Liver (tissue), 9 donors: ENCODE measurements around the gene SLC12A3. TPM values are rescaled to one million over a fixed set of nuclear protein-coding genes. Genes with fewer than 3 reads are reported as not detected.

Source experiments
- DNase-seq: peaks from one replicate; pipeline ENCODE4 v3.0.0-alpha.2; 2017; ENCODE audit warnings: low spot score
- H3K27ac ChIP-seq, 2 donors: one replicate each; pipeline ENCODE4 v1.7.0; 2013; ENCODE audit warnings: inconsistent platforms in 2 of 2, low read length in 2 of 2, control low read depth in 1 of 2, low read depth in 1 of 2, mild to moderate bottlenecking in 1 of 2
- H3K27me3 ChIP-seq, 4 donors: one replicate each; pipeline versions ENCODE4 v1.6.1 to v1.7.0; 2013; ENCODE audit warnings: low read length in 3 of 4, inconsistent platforms in 1 of 4, mild to moderate bottlenecking in 1 of 4, moderate library complexity in 1 of 4; ENCODE audit not compliant: control insufficient read depth in 4 of 4, insufficient read depth in 4 of 4
- H3K36me3 ChIP-seq, 4 donors: one replicate each; pipeline versions ENCODE4 v1.6.1 to v1.7.0; 2013; ENCODE audit warnings: low read length in 3 of 4, mild to moderate bottlenecking in 3 of 4, low read depth in 1 of 4, moderate library complexity in 1 of 4; ENCODE audit not compliant: control insufficient read depth in 4 of 4, insufficient read depth in 3 of 4
- H3K4me1 ChIP-seq, 4 donors: one replicate each; pipeline versions ENCODE4 v1.6.1 to v1.7.0; 2013; ENCODE audit warnings: low read length in 3 of 4, mild to moderate bottlenecking in 3 of 4, moderate library complexity in 1 of 4; ENCODE audit not compliant: control insufficient read depth in 4 of 4, insufficient read depth in 4 of 4
- H3K4me3 ChIP-seq, 3 donors: one replicate each; pipeline versions ENCODE4 v1.6.1 to v1.7.0; 2013; ENCODE audit warnings: low read length in 3 of 3, control low read depth in 1 of 3, low read depth in 1 of 3, mild to moderate bottlenecking in 1 of 3
- H3K9ac ChIP-seq, 2 donors: one replicate each; pipeline ENCODE4 v1.7.0; 2013; ENCODE audit warnings: low read length in 2 of 2, mild to moderate bottlenecking in 2 of 2, moderate library complexity in 2 of 2, control low read depth in 1 of 2, low read depth in 1 of 2
- H3K9me3 ChIP-seq, 4 donors: one replicate each; pipeline versions ENCODE4 v1.6.1 to v1.7.0; 2013; ENCODE audit warnings: low read length in 3 of 4; ENCODE audit not compliant: control insufficient read depth in 4 of 4
- EGR1 ChIP-seq, 2 donors: IDR thresholded peaks; 2 replicates each; pipeline ENCODE4 v1.6.1; 2016 to 2018; ENCODE audit warnings: antibody characterized with exemption in 2 of 2, low read depth in 2 of 2
- FOXA1 ChIP-seq: IDR thresholded peaks from 2 replicates; pipeline ENCODE4 v1.6.1; 2016; ENCODE audit warnings: antibody characterized with exemption
- FOXA2 ChIP-seq: IDR thresholded peaks from 2 replicates; pipeline ENCODE4 v1.6.1; 2016; ENCODE audit warnings: antibody characterized with exemption
- GABPA ChIP-seq, 2 donors: IDR thresholded peaks in 1 of 2; conservative IDR thresholded peaks in 1 of 2; 2 replicates each; pipeline ENCODE4 v1.6.1; 2016; ENCODE audit warnings: antibody characterized with exemption in 2 of 2, mild to moderate bottlenecking in 1 of 2, moderate library complexity in 1 of 2
- HNF4A ChIP-seq, 2 donors: conservative IDR thresholded peaks; 2 replicates each; pipeline ENCODE4 v1.6.1; 2016; ENCODE audit warnings: antibody characterized with exemption in 2 of 2, mild to moderate bottlenecking in 2 of 2
- HNF4G ChIP-seq: IDR thresholded peaks from 2 replicates; pipeline ENCODE4 v1.6.1; 2016; ENCODE audit warnings: antibody characterized with exemption
- JUND ChIP-seq, 2 donors: IDR thresholded peaks; 2 replicates each; pipeline ENCODE4 v1.6.1; 2016; ENCODE audit warnings: antibody characterized with exemption in 2 of 2
- NR2F2 ChIP-seq: IDR thresholded peaks from 2 replicates; pipeline ENCODE4 v1.6.1; 2016; ENCODE audit warnings: antibody characterized with exemption
- RAD21 ChIP-seq, 2 donors: IDR thresholded peaks; 2 replicates each; pipeline ENCODE4 v1.6.1; 2016; ENCODE audit warnings: antibody characterized with exemption in 2 of 2, mild to moderate bottlenecking in 2 of 2
- RXRA ChIP-seq, 2 donors: IDR thresholded peaks; 2 replicates each; pipeline ENCODE4 v1.6.1; 2017 to 2018; ENCODE audit warnings: antibody characterized with exemption in 2 of 2, mild to moderate bottlenecking in 1 of 2
- SP1 ChIP-seq: IDR thresholded peaks from 2 replicates; pipeline ENCODE4 v1.6.1; 2018; ENCODE audit warnings: antibody characterized with exemption, mild to moderate bottlenecking
- TAF1 ChIP-seq: conservative IDR thresholded peaks from 2 replicates; pipeline ENCODE4 v1.6.1; 2016; ENCODE audit warnings: antibody characterized with exemption, mild to moderate bottlenecking
- YY1 ChIP-seq: IDR thresholded peaks from 2 replicates; pipeline ENCODE4 v1.6.1; 2016; ENCODE audit warnings: antibody characterized with exemption, mild to moderate bottlenecking
- ZBTB33 ChIP-seq: IDR thresholded peaks from 2 replicates; pipeline ENCODE4 v1.6.1; 2016; ENCODE audit warnings: antibody characterized with exemption
- WGBS: extraction: QIAGEN DNeasy Blood & Tissue Kit; methylation state at CpG from one replicate; pipeline ENCODE4 v1.1.7; 2013; 5-methylcytosine and 5-hydroxymethylcytosine counted together
- polyA plus RNA-seq, 2 donors: library from polyadenylated mRNA; stranded (reverse) in 1 of 2; unstranded in 1 of 2; fragments of 200-250 nt in 1 of 2; fragments of >200 nt in 1 of 2; fragmentation: Nextera tagmentation in 1 of 2; extraction: Ambion mirVana in 1 of 2; gene quantifications; one replicate each; pipeline versions ENCODE4 v1.2.1 to v1.2.3, GENCODE V29; 2013 to 2015
- total RNA-seq, 2 donors: library from RNA; depleted of rRNA; stranded (reverse); fragments of >200 nt; gene quantifications; one replicate each; pipeline ENCODE4 v1.2.3, GENCODE V29; 2014
- TF ChIP-seq, protein P1 (sequence below): fragments of 150-350 bp; IDR thresholded peaks from 2 replicates; pipeline ENCODE4 v1.5.1; 2017; ENCODE audit warnings: improper control_type of control experiment, low read depth, low read length; ENCODE audit not compliant: missing input control
- TF ChIP-seq, protein P2 (sequence below): IDR thresholded peaks from 2 replicates; pipeline ENCODE4 v1.6.1; 2016; ENCODE audit warnings: antibody characterized with exemption
- TF ChIP-seq, protein P3 (sequence below): IDR thresholded peaks from 2 replicates; pipeline ENCODE4 v1.6.1; 2016; ENCODE audit warnings: antibody characterized with exemption, mild to moderate bottlenecking
- TF ChIP-seq, protein P4 (sequence below): IDR thresholded peaks from 2 replicates; pipeline ENCODE4 v1.6.1; 2016; ENCODE audit warnings: antibody characterized with exemption
- donor health status: healthy.
- donor health status: healthy.
- donor health status: healthy.
- donor health status: healthy.
- donor health status: healthy.

SLC12A3 gene
- total and polyA plus RNA-seq, 4 donors: 0.09 TPM; not detected in 3

DNA sequence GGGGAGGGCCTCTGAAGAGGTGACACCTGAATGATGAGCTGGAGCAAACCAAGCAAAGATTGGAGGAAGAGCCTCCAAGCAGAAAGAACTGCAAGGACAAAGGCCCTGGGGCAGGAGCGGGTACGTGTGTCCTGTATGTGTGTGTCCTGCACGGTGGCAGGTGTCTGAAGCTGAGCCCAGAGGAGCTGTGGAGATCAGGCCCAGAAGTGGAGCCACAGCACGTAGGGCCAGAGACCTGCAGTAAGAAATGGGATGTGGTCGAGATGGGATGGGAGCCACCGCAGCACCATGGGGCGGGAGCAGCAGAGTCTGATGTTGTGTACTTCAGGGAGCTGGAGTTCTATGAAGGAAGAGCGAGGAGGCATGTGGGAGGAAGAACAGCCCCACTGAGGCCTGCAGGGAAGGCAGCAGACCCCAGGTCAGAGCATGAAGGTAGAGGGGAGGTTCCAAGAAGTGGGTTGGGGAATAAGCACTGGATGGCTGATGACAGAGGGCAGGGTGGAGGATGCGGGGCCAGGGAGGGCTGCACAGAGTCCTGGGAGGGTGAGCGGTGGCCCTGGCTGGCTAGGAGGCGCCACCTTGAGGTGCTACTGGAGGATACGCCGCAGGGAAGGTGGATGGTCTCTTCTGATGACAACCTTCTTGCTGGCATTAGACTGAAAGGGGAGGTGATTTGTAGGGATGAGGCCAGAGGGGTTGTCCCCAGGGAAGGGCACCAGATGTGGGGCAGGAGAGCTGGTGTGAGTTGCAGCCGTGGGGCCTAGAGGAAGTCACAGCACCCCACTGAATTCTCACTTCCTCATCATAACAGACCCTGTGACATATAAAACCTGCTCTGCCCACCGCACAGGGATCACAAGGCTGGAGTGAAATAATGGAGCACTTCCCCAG lies 86.1 kb downstream of the SLC12A3 start:
- H3K4me1 ChIP-seq: no peaks in the 10 kb centered on the region
- no peaks in the 10 kb centered on the region for H3K9me3 ChIP-seq
- H3K27me3 ChIP-seq: no peaks in the 10 kb centered on the region
- no peak overlapping the region for H3K9ac ChIP-seq
- 65% methylated on average over 15 of the region's 15 CpGs for WGBS
- no peak overlapping the region for H3K4me3 ChIP-seq
- H3K27ac ChIP-seq: no peak overlapping the region
- TF ChIP-seq, protein P1, sequence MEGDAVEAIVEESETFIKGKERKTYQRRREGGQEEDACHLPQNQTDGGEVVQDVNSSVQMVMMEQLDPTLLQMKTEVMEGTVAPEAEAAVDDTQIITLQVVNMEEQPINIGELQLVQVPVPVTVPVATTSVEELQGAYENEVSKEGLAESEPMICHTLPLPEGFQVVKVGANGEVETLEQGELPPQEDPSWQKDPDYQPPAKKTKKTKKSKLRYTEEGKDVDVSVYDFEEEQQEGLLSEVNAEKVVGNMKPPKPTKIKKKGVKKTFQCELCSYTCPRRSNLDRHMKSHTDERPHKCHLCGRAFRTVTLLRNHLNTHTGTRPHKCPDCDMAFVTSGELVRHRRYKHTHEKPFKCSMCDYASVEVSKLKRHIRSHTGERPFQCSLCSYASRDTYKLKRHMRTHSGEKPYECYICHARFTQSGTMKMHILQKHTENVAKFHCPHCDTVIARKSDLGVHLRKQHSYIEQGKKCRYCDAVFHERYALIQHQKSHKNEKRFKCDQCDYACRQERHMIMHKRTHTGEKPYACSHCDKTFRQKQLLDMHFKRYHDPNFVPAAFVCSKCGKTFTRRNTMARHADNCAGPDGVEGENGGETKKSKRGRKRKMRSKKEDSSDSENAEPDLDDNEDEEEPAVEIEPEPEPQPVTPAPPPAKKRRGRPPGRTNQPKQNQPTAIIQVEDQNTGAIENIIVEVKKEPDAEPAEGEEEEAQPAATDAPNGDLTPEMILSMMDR: peak; percentile 53
- TF ChIP-seq RAD21 (IDR thresholded peaks at IDR 0.05) (peak; percentile 78 to 87), YY1 (no peak)
- H3K36me3 ChIP-seq: peaks cover 0 to 5% (median 0%) of the 10 kb centered on the region in 4 donors
- no peak for DNase-seq

- Histone ChIP-seq H3K36me3 (no peaks in the 10 kb centered on the region), H3K9me3 (no peaks in the 10 kb centered on the region), H3K9ac (no peak overlapping the region), H3K4me3 (no peak overlapping the region), H3K4me1 (no peaks in the 10 kb centered on the region), H3K27ac (no peak overlapping the region), H3K27me3 (no peaks in the 10 kb centered on the region)
- WGBS: 82% methylated on average over 6 of the region's 6 CpGs
- DNase-seq: no peak
- TF ChIP-seq, protein P2, sequence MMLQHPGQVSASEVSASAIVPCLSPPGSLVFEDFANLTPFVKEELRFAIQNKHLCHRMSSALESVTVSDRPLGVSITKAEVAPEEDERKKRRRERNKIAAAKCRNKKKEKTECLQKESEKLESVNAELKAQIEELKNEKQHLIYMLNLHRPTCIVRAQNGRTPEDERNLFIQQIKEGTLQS: no peak
- TF ChIP-seq FOXA2 (no peak), HNF4A (conservative IDR thresholded peaks at IDR 0.05) (no peak), NR2F2 (peak; percentile 69), SP1 (no peak), RXRA (IDR thresholded peaks at IDR 0.05) (peak; percentile 42 to 47), ZBTB33 (no peak), GABPA (IDR thresholded peaks at IDR 0.05 in 1 of 2, conservative IDR thresholded peaks at IDR 0.05 in 1 of 2) (no peak), FOXA1 (no peak), EGR1 (IDR thresholded peaks at IDR 0.05; ENCODE audit: low read depth in 2 of 2) (no peak), JUND (IDR thresholded peaks at IDR 0.05) (no peak), YY1 (no peak)
These were observed 88.0 kb downstream of the SLC12A3 start for GRCh38 chr16:56953006-56953405.

DNA sequence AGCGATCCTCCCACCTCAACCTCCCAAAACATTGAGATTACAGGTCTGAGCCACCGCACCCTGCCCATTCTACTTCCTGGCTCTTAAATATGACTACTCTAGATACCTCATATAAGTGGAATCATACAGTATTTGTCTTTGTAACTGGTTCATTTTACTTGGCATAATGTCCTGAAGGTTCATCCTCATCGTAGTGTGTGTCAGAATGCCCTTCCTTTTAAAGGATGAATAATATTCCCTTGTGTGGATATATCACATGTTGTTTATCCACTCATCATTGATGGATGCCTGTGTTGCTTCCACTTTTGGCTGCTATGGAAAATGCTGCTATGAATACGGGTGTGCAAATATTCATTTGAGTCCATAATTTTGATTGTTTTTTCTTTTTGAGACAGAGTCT lies 91.1 kb downstream of the SLC12A3 start:
- Histone ChIP-seq H3K36me3 (no peaks in the 10 kb centered on the region), H3K27ac (no peak overlapping the region), H3K9ac (no peak overlapping the region), H3K9me3 (no peaks in the 10 kb centered on the region), H3K4me3 (no peak overlapping the region), H3K4me1 (peaks cover 0 to 5% (median under 1%) of the 10 kb centered on the region in 4 donors), H3K27me3 (no peaks in the 10 kb centered on the region)
- DNase-seq: no peak
- WGBS: 94% methylated on average over 4 of the region's 4 CpGs
- TF ChIP-seq, protein P2: no peak
- TF ChIP-seq SP1 (no peak), FOXA1 (no peak), RXRA (IDR thresholded peaks at IDR 0.05) (no peak), HNF4G (no peak), TAF1 (no peak)
- TF ChIP-seq, protein P3, sequence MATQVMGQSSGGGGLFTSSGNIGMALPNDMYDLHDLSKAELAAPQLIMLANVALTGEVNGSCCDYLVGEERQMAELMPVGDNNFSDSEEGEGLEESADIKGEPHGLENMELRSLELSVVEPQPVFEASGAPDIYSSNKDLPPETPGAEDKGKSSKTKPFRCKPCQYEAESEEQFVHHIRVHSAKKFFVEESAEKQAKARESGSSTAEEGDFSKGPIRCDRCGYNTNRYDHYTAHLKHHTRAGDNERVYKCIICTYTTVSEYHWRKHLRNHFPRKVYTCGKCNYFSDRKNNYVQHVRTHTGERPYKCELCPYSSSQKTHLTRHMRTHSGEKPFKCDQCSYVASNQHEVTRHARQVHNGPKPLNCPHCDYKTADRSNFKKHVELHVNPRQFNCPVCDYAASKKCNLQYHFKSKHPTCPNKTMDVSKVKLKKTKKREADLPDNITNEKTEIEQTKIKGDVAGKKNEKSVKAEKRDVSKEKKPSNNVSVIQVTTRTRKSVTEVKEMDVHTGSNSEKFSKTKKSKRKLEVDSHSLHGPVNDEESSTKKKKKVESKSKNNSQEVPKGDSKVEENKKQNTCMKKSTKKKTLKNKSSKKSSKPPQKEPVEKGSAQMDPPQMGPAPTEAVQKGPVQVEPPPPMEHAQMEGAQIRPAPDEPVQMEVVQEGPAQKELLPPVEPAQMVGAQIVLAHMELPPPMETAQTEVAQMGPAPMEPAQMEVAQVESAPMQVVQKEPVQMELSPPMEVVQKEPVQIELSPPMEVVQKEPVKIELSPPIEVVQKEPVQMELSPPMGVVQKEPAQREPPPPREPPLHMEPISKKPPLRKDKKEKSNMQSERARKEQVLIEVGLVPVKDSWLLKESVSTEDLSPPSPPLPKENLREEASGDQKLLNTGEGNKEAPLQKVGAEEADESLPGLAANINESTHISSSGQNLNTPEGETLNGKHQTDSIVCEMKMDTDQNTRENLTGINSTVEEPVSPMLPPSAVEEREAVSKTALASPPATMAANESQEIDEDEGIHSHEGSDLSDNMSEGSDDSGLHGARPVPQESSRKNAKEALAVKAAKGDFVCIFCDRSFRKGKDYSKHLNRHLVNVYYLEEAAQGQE: no peak
- TF ChIP-seq, protein P4, sequence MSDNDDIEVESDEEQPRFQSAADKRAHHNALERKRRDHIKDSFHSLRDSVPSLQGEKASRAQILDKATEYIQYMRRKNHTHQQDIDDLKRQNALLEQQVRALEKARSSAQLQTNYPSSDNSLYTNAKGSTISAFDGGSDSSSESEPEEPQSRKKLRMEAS: no peak
